B cell (primary cell): ENCODE data around the gene HMBS. TPM values are rescaled to one million over a fixed set of nuclear protein-coding genes. Genes with fewer than 3 reads are reported as not detected.
A peak's percentile ranks its signal among the peaks of the same experiment; 100 is the strongest.
"Not testable (repeated sequence)": the region's sequence is repeated elsewhere in the genome, so short reads cannot be mapped to it uniquely, and the experiment has no call there.

Source experiments
- ATAC-seq: fragments of 200-7000 bp; cut with Tn5 transposase; one replicate; pipeline ENCODE4 v1.10.0; 2021; ENCODE audit warnings: low read depth, mild to moderate bottlenecking, moderate number of reproducible peaks, moderate library complexity
- CTCF ChIA-PET: fragments of 350-600 bp; sonication (Branson Sonifier 250); formaldehyde crosslinking; loops from one replicate; lab custom pipeline; 2021; ENCODE audit warnings: antibody characterized with exemption, inconsistent platforms; lab: Charles Lee
- POLR2A ChIA-PET: fragments of 350-600 bp; sonication (Branson Sonifier 250); formaldehyde crosslinking; loops from one replicate; lab custom pipeline; 2021; ENCODE audit warnings: antibody characterized with exemption; lab: Charles Lee
- DNase-seq: peaks from one replicate; pipeline ENCODE4 v3.0.0; 2013
- H2AFZ ChIP-seq: 2 replicates; pipeline ENCODE4 v1.6.1; 2012; ENCODE audit warnings: mild to moderate bottlenecking, low read depth, low read length; ENCODE audit not compliant: insufficient read depth, poor library complexity, severe bottlenecking
- H3K27ac ChIP-seq, 2 donors: 1 replicate in 1 of 2; 2 replicates in 1 of 2; pipeline ENCODE4 v1.5.1; 2012 to 2013; ENCODE audit warnings: low read length in 2 of 2, mild to moderate bottlenecking in 2 of 2, moderate library complexity in 1 of 2
- H3K27me3 ChIP-seq, 4 experiments: fragments of 200-600 bp in 1 of 4; sonication (generic) in 1 of 4; replicated peaks in 1 of 4; 1 replicate in 2 of 4; 2 replicates in 2 of 4; pipeline versions ENCODE4 v1.6.1 to v1.7.0; 2013 to 2016; ENCODE audit warnings: low read length in 3 of 4, mild to moderate bottlenecking in 2 of 4, mixed read lengths in 1 of 4, moderate library complexity in 1 of 4; ENCODE audit not compliant: insufficient read depth in 4 of 4, control insufficient read depth in 3 of 4; ENCODE audit errors: control extremely low read depth in 1 of 4
- H3K36me3 ChIP-seq, 2 experiments: replicated peaks in 1 of 2; 1 replicate in 1 of 2; 2 replicates in 1 of 2; pipeline versions ENCODE4 v1.6.1 to v1.7.1; 2013; ENCODE audit warnings: low read length in 1 of 2; ENCODE audit not compliant: insufficient read depth in 2 of 2, control insufficient read depth in 1 of 2; ENCODE audit errors: control extremely low read depth in 1 of 2, extremely low read depth in 1 of 2
- H3K4me1 ChIP-seq, 2 donors: fragments of 200-600 bp in 1 of 2; sonication (generic) in 1 of 2; 1 replicate in 1 of 2; 2 replicates in 1 of 2; pipeline versions ENCODE4 v1.5.1 to v1.6.1; 2013 to 2017; ENCODE audit warnings: low read length in 2 of 2; ENCODE audit not compliant: control insufficient read depth in 2 of 2, insufficient read depth in 2 of 2
- H3K4me2 ChIP-seq: replicated peaks from 2 replicates; pipeline ENCODE3; 2012; ENCODE audit warnings: mild to moderate bottlenecking, low read depth, low read length; ENCODE audit not compliant: poor library complexity, severe bottlenecking
- H3K4me3 ChIP-seq, 5 experiments: fragments of 200-600 bp in 1 of 5; sonication (generic) in 1 of 5; 1 replicate in 3 of 5; 2 replicates in 2 of 5; pipeline versions ENCODE4 v1.5.1 to v1.7.0; 2011 to 2016; ENCODE audit warnings: low read length in 4 of 5, mild to moderate bottlenecking in 4 of 5, low read depth in 2 of 5, control low read depth in 1 of 5, moderate library complexity in 1 of 5; ENCODE audit not compliant: insufficient read depth in 1 of 5; ENCODE audit errors: control extremely low read depth in 1 of 5, extremely low read depth in 1 of 5
- H3K79me2 ChIP-seq: fragments of 200-600 bp; sonication (generic); one replicate; pipeline ENCODE4 v1.6.0; 2016; ENCODE audit warnings: low read length; ENCODE audit not compliant: control insufficient read depth, insufficient read depth
- H3K9ac ChIP-seq: fragments of 200-600 bp; sonication (generic); 2 replicates; pipeline ENCODE4 v1.6.1; 2017; ENCODE audit warnings: mild to moderate bottlenecking, low read length, moderate library complexity
- H3K9me3 ChIP-seq, 3 donors: one replicate each; pipeline versions ENCODE4 v1.6.1 to v1.7.1; 2013; ENCODE audit warnings: low read length in 2 of 3; ENCODE audit not compliant: control insufficient read depth in 2 of 3, insufficient read depth in 1 of 3; ENCODE audit errors: control extremely low read depth in 1 of 3
- H4K20me1 ChIP-seq: 2 replicates; pipeline ENCODE4 v1.6.0; 2012; ENCODE audit warnings: mild to moderate bottlenecking, low read length; ENCODE audit not compliant: insufficient read depth, control insufficient read depth, poor library complexity, severe bottlenecking
- H3K27ac Mint-ChIP-seq: one replicate; pipeline ENCODE4 v1.8.0; 2021; ENCODE audit warnings: mixed read lengths
- H3K27me3 Mint-ChIP-seq: one replicate; pipeline ENCODE4 v1.8.0; 2021; ENCODE audit warnings: mixed read lengths
- H3K4me1 Mint-ChIP-seq: one replicate; pipeline ENCODE4 v1.8.0; 2021; ENCODE audit warnings: mixed read lengths
- H3K4me3 Mint-ChIP-seq: one replicate; pipeline ENCODE4 v1.8.0; 2021; ENCODE audit warnings: mixed read lengths
- H3K9me3 Mint-ChIP-seq: one replicate; pipeline ENCODE4 v1.8.0; 2022; ENCODE audit warnings: mixed read lengths; ENCODE audit not compliant: insufficient read depth
- CTCF ChIP-seq: fragments of 200-600 bp; IDR thresholded peaks from one replicate; pipeline ENCODE4 v1.8.0; 2022; ENCODE audit warnings: antibody characterized with exemption, mild to moderate bottlenecking
- EZH2 ChIP-seq: IDR thresholded peaks from 2 replicates; pipeline ENCODE4 v1.6.1; 2012; ENCODE audit warnings: borderline replicate concordance, low read depth, mild to moderate bottlenecking, moderate library complexity, low read length; ENCODE audit not compliant: insufficient read depth, poor library complexity, severe bottlenecking
- WGBS: methylation state at CpG from one replicate; pipeline ENCODE4 v1.1.5; 2013; ENCODE audit warnings: missing lambda C conversion rate; ENCODE audit not compliant: insufficient coverage; 5-methylcytosine and 5-hydroxymethylcytosine counted together
- intact Hi-C: fragments of 100-400 bp; cut with micrococcal nuclease; formaldehyde crosslinking; loops from one replicate; pipeline ENCODE4 v1.10.0; 2022
- polyA plus RNA-seq: library from polyadenylated mRNA; depleted of rRNA; stranded (reverse); fragments of >200 nt; gene quantifications from 2 replicates; pipeline ENCODE4 v1.2.3, GENCODE V29; 2012
- total RNA-seq, 2 donors: library from RNA; stranded (reverse); fragments of 120-200 nt in 1 of 2; gene quantifications; 1 replicate in 1 of 2; 2 replicates in 1 of 2; pipeline versions ENCODE4 v1.2.3 to v1.2.4, GENCODE V29; 2013 to 2022

HMBS gene
- total and polyA plus RNA-seq, 2 donors (not counting 1 experiment from before 2014, with no cell fraction given), result 7.6 to 17.7 TPM

GRCh38 chr11:119101759-119102423 is 17.2 kb downstream of the HMBS start, which contains the start of gene DPAGT1:
TSS of gene DPAGT1 (minus strand) at chr11:119101853. CDS start at chr11:119101655, 198 bp downstream.
- ChIA-PET CTCF (interaction anchor here (0.7 to 1.5 kb wide), 11 partner anchors 16 to 412 kb away, joined by 3 to 9 read pairs (median 3); partner anchors contain the start of genes HMBS, NLRX1 and VPS11), POLR2A (interaction anchor here (0.6 to 2.0 kb wide), 12 partner anchors 9 to 531 kb away, joined by 3 to 11 read pairs (median 6); partner anchors contain the start of genes HINFP, HMBS, RPS25 and SLC37A4)
- DNase-seq, result peak; percentile 93
- ATAC-seq, result peak; percentile 84
- intact Hi-C loops, result loop anchor here (1.0 to 2.0 kb wide), 6 partner anchors 17 to 104 kb away; partner anchors contain the start of genes CENATAC, HINFP, HYOU1 and RPS25
- no peaks in the 10 kb centered on the region for H3K27me3 Mint-ChIP-seq
- Histone ChIP-seq H3K9me3 (no peaks in the 10 kb centered on the region), H2AFZ (peak within 1 kb of the TSS; percentile 94), H4K20me1 (no peaks in the 10 kb centered on the region), H3K4me3 (peak within 1 kb of the TSS; percentile 75 to 100 (median 89)), H3K4me2 (peak within 1 kb of the TSS; percentile 88), H3K79me2 (peaks cover 26% of the 10 kb centered on the region), H3K27ac (peak within 1 kb of the TSS; percentile 88 to 91), H3K27me3 (no peaks in the 10 kb centered on the region), H3K36me3 (peaks cover 8 to 15% of the 10 kb centered on the region in 2 experiments), H3K9ac (peak within 1 kb of the TSS; percentile 86), H3K4me1 (peaks cover 33 to 46% of the 10 kb centered on the region in 2 donors)
- WGBS, result 0% methylated on average over 22 of the region's 32 CpGs
- H3K4me1 Mint-ChIP-seq, result peaks cover 61% of the 10 kb centered on the region
- H3K9me3 Mint-ChIP-seq, result no peaks in the 10 kb centered on the region
- TF ChIP-seq EZH2, result no peak
- no peak for TF ChIP-seq CTCF
- H3K27ac Mint-ChIP-seq, result peak within 1 kb of the TSS; percentile 98
- peak within 1 kb of the TSS; percentile 93 for H3K4me3 Mint-ChIP-seq

- H3K9me3 Mint-ChIP-seq, DNase-seq, H4K20me1 ChIP-seq, H3K9me3 ChIP-seq, H2AFZ ChIP-seq, ATAC-seq, H3K27me3 ChIP-seq, H3K27ac ChIP-seq, H3K27me3 Mint-ChIP-seq, H3K36me3 ChIP-seq: not testable (repeated sequence)
- Mint-ChIP-seq H3K4me1 (peaks cover 56% of the 10 kb centered on the region), H3K27ac (peak overlapping the region; percentile 85), H3K4me3 (peak overlapping the region; percentile 77)
- H3K9ac ChIP-seq, result peak overlapping the region; percentile 86
- ChIA-PET POLR2A (interaction anchor here (0.6 to 2.0 kb wide), 5 partner anchors 9 to 90 kb away, joined by 3 to 14 read pairs (median 8); partner anchors contain the start of genes ABCG4 and HMBS), CTCF (interaction anchor here (0.6 to 1.3 kb wide), 2 partner anchors 94 to 413 kb away, joined by 3 to 4 read pairs; no protein-coding TSS in a partner anchor)
- WGBS, result 96% methylated on average over 12 of the region's 18 CpGs
- H3K4me2 ChIP-seq, result peak overlapping the region; percentile 88
- peaks cover 29 to 39% of the 10 kb centered on the region in 2 donors for H3K4me1 ChIP-seq
- intact Hi-C loops, result loop anchor here (2.0 kb wide), 1 partner anchor 46 kb away; the partner anchor contains the start of gene HYOU1
- peak overlapping the region in 1 of 5 experiments; percentile 82 for H3K4me3 ChIP-seq
- peaks cover 35% of the 10 kb centered on the region for H3K79me2 ChIP-seq
Measured at GRCh38 chr11:119103161-119103664, 18.5 kb downstream of the HMBS start.
